ENCODE data around the gene OR1L8.

DNA sequence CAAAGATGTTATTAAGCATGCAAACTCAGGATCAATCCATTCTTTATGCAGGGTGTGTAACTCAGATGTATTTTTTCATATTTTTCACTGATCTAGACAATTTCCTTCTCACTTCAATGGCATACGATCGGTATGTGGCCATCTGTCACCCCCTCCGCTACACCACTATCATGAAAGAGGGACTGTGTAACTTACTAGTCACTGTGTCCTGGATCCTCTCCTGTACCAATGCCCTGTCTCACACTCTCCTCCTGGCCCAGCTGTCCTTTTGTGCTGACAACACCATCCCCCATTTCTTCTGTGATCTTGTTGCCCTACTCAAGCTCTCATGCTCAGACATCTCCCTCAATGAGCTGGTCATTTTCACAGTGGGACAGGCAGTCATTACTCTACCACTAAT is 63.8 kb downstream of the OR1L8 start:
- TF ChIP-seq POLR2AphosphoS5 (IDR thresholded peaks at IDR 0.05) (no peak), EP300 (IDR thresholded peaks at IDR 0.05) (no peak)
- TF ChIP-seq, protein P1, sequence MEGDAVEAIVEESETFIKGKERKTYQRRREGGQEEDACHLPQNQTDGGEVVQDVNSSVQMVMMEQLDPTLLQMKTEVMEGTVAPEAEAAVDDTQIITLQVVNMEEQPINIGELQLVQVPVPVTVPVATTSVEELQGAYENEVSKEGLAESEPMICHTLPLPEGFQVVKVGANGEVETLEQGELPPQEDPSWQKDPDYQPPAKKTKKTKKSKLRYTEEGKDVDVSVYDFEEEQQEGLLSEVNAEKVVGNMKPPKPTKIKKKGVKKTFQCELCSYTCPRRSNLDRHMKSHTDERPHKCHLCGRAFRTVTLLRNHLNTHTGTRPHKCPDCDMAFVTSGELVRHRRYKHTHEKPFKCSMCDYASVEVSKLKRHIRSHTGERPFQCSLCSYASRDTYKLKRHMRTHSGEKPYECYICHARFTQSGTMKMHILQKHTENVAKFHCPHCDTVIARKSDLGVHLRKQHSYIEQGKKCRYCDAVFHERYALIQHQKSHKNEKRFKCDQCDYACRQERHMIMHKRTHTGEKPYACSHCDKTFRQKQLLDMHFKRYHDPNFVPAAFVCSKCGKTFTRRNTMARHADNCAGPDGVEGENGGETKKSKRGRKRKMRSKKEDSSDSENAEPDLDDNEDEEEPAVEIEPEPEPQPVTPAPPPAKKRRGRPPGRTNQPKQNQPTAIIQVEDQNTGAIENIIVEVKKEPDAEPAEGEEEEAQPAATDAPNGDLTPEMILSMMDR (IDR thresholded peaks at IDR 0.05): no peak
